ENCODE data around the gene PDZK1IP1.

DNA sequence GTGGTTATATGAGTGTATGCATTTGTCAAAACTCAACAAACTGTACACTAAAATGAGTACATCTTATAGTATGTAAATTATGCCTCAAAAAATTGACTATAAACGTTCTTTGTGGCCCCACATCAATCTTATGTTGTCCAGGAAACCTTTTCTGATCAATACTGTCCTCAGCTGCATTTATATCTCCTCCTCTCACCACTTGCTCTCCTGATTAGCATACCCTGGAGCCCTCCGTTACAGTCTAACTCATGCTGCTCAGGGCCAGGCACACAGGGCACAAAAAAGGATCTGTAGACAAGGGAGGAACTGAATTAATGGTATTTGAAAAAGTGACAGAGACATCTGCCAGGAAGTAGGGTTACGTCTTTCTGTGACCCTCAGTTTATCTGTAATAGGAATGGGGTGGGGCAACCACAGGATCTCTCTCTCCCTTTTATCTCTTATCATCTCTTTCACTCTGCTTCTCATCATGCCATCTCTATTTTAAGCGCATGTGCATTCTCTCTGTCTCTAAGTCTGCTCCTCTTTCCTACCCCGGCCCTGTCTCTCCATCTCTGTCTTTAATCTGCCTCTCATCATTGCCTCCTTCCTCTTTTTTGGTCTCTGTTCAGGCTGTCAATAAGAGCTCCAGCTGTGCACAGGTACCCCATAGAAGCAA lies 49.2 kb upstream of the PDZK1IP1 start:
- no peak for TF ChIP-seq JUN (IDR thresholded peaks at IDR 0.05; ENCODE audit: borderline replicate concordance, insufficient read depth, insufficient read length, low read depth)
- TF ChIP-seq, protein P1, sequence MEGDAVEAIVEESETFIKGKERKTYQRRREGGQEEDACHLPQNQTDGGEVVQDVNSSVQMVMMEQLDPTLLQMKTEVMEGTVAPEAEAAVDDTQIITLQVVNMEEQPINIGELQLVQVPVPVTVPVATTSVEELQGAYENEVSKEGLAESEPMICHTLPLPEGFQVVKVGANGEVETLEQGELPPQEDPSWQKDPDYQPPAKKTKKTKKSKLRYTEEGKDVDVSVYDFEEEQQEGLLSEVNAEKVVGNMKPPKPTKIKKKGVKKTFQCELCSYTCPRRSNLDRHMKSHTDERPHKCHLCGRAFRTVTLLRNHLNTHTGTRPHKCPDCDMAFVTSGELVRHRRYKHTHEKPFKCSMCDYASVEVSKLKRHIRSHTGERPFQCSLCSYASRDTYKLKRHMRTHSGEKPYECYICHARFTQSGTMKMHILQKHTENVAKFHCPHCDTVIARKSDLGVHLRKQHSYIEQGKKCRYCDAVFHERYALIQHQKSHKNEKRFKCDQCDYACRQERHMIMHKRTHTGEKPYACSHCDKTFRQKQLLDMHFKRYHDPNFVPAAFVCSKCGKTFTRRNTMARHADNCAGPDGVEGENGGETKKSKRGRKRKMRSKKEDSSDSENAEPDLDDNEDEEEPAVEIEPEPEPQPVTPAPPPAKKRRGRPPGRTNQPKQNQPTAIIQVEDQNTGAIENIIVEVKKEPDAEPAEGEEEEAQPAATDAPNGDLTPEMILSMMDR (IDR thresholded peaks at IDR 0.05; ENCODE audit: extremely low read depth in 1 of 2, insufficient read depth in 1 of 2, low read depth in 1 of 2, low read length in 2 of 2) = no peak
